NB4 (cell line): ENCODE measurements around the gene WDR7.

Source experiments
- CTCF ChIP-seq: IDR thresholded peaks from one replicate; pipeline ENCODE4 v1.5.1; 2012; ENCODE audit warnings: low read depth, low read length
- MAX ChIP-seq: IDR thresholded peaks from 2 replicates; pipeline ENCODE4 v1.6.1; 2011; ENCODE audit warnings: low read depth, low read length
- POLR2A ChIP-seq: IDR thresholded peaks from 2 replicates; pipeline ENCODE4 v1.6.1; 2011; ENCODE audit warnings: mild to moderate bottlenecking; ENCODE audit not compliant: insufficient read length; ENCODE audit errors: extremely low read depth

- TF ChIP-seq CTCF (no peak), POLR2A (no peak), MAX (no peak)
Observed at GRCh38 chr18:56952026-56952425, 300.9 kb downstream of the WDR7 start.
